Gastroesophageal sphincter (tissue), 3 donors: Measurements from ENCODE around the gene TMEM271.

Experiments used
- CTCF ChIP-seq, 4 experiments: fragments of 200-600 bp in 2 of 4; fragments of 450-650 bp in 2 of 4; sonication (generic) in 1 of 4; IDR thresholded peaks; one replicate each; pipeline ENCODE4 v1.5.1; 2017 to 2019; ENCODE audit warnings: antibody characterized with exemption in 4 of 4, mild to moderate bottlenecking in 2 of 4, moderate library complexity in 2 of 4
- EP300 ChIP-seq: sonication (generic); formaldehyde crosslinking; IDR thresholded peaks from one replicate; pipeline ENCODE4 v1.6.1; 2017; ENCODE audit warnings: antibody characterized with exemption, mild to moderate bottlenecking
- POLR2A ChIP-seq, 2 donors: fragments of 450-650 bp; IDR thresholded peaks; one replicate each; pipeline ENCODE4 v1.6.1; 2017; ENCODE audit warnings: antibody characterized with exemption in 2 of 2, mild to moderate bottlenecking in 2 of 2, moderate library complexity in 1 of 2
- POLR2AphosphoS5 ChIP-seq: sonication (generic); formaldehyde crosslinking; IDR thresholded peaks from one replicate; pipeline ENCODE4 v1.6.1; 2017; ENCODE audit warnings: antibody characterized with exemption

- no peak for TF ChIP-seq CTCF (IDR thresholded peaks at IDR 0.05)
- no peak for TF ChIP-seq EP300
- TF ChIP-seq POLR2A (IDR thresholded peaks at IDR 0.05): no peak
- no peak for TF ChIP-seq POLR2AphosphoS5
Measured at GRCh38 chr4:600166-600565, 24.1 kb upstream of the TMEM271 start.
